GM18858 (cell line): ENCODE measurements around the gene TAS2R19.

Source experiments
- ATAC-seq: cut with Tn5 transposase; IDR thresholded peaks from one replicate; pipeline ENCODE4 v1.9.1; 2021; ENCODE audit not compliant: unreplicated experiment

Gene TAS2R19

DNA sequence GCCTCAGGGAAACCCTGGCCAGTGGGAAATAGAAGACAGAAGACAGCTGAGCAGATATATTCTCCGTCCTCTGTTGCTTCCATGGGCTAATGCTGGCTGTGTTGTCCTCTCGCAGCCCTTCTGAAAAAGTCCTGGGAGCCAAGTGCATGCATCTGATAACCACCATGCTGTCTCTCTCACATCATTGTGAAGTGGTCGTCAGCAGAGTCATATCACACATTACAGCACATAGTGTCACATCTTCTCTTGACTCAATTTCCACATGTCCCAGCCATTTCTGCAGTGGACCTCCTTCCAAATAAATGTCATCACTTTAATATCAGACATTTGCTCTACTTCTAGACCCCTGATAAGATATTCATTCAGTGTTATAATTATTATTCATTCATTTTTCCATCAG, 28.1 kb downstream of the TAS2R19 start:
- no peak for ATAC-seq

GRCh38 chr12:10989107-10989506, 33.3 kb downstream of the TAS2R19 start:
- no peak for ATAC-seq

DNA sequence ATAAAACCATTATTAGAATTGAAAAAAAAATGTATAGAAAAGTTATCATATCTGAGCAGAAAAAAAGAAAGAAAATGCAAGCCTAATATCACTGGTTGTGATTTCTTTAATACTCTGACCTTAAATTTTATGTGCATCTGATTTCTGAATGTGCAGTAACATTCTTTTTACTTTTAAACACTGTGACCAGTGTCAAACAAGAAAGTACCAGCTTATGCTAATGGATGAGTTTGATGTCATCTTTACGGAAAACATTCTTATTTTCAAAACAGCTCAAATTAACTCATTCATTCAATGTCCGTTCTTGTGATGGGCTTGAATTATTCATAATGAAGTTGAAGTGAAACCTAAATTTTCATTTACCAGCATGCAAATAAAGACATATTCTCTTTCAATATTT, 35.6 kb downstream of the TAS2R19 start, which contains the start of gene TAS2R50:
TAS2R50 (minus strand) TSS at position 101 of the 400 bp plus-strand sequence; CDS start at position 49, 52 bp downstream.
- ATAC-seq: no peak

DNA sequence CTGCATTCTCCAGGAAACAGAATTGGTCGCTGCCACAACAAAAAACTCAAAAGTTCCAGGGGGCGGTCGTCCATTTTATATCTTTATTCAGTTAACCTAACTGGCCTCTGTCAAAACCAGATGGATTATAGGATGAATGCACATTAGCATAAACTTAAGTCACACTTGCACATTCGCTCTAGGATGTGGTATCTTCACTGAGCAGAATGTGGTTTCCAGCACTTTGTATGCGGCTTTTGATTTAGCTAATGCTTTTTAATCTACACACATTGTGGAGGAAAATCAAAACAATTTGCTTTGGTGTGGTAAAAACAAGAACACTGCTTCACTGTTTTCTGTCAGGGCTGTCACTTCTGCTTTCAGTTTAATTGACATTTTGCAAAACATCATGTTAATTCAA, 40.2 kb downstream of the TAS2R19 start:
- ATAC-seq: no peak

GRCh38 chr12:10974965-10975364, 47.5 kb downstream of the TAS2R19 start:
- no peak for ATAC-seq
